ENCODE results near the gene BHLHA15.
A peak's percentile ranks its signal among the peaks of the same experiment; 100 is the strongest.

BHLHA15 gene

GRCh38 chr7:98210513-98211220, 572 bp upstream of the BHLHA15 start:
- peak overlapping the region; percentile 32 for H3K4me3 ChIP-seq (replicated peaks; ENCODE audit: low read depth, low read length)
- DNase-seq (ENCODE audit: low read depth): peak; percentile 5
- TF ChIP-seq, protein P1, sequence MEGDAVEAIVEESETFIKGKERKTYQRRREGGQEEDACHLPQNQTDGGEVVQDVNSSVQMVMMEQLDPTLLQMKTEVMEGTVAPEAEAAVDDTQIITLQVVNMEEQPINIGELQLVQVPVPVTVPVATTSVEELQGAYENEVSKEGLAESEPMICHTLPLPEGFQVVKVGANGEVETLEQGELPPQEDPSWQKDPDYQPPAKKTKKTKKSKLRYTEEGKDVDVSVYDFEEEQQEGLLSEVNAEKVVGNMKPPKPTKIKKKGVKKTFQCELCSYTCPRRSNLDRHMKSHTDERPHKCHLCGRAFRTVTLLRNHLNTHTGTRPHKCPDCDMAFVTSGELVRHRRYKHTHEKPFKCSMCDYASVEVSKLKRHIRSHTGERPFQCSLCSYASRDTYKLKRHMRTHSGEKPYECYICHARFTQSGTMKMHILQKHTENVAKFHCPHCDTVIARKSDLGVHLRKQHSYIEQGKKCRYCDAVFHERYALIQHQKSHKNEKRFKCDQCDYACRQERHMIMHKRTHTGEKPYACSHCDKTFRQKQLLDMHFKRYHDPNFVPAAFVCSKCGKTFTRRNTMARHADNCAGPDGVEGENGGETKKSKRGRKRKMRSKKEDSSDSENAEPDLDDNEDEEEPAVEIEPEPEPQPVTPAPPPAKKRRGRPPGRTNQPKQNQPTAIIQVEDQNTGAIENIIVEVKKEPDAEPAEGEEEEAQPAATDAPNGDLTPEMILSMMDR (IDR thresholded peaks at IDR 0.05; ENCODE audit: low read length, missing control alignments): no peak

DNA sequence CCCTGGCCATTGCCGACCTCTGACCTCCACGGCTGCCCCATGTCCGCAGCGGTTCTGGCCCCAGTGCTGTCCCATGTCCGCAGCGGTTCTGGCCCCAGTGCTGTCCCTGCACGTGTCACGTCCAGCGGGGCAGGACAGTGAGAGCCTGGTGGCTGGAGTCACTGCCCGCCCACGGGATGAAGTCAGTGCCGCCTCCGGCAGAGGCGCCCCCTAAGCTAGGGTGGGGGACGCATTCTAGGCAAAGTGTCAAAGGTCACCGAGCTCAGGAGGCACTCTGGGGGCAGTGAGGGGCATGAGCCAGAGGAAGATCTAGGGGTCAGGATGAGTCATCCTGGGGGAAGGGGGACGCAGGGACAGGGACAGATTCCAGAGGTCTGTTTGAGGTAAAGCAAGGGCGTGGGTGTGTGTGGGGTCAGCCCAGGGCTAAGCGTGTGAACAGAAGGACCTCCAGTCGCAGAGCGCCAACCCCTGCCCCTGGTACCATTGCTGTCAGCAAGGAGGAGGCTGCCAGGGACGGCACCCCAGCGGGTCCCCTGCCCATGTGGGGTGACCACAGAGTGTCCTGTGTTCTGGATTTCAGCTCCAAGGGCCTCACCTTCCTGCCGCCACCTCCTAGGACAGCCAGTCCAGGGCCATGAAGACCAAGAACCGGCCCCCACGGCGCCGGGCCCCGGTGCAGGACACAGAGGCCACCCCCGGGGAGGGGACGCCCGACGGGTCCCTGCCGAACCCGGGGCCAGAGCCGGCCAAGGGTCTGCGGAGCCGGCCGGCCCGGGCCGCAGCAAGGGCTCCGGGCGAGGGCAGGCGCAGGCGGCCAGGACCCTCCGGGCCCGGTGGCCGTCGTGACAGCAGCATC, 665 bp downstream of the BHLHA15 start:
- H3K4me3 ChIP-seq (replicated peaks; ENCODE audit: low read depth, low read length): no peak overlapping the region
- TF ChIP-seq, protein P1 (IDR thresholded peaks at IDR 0.05; ENCODE audit: low read length, missing control alignments): no peak
- DNase-seq (ENCODE audit: low read depth): no peak

DNA sequence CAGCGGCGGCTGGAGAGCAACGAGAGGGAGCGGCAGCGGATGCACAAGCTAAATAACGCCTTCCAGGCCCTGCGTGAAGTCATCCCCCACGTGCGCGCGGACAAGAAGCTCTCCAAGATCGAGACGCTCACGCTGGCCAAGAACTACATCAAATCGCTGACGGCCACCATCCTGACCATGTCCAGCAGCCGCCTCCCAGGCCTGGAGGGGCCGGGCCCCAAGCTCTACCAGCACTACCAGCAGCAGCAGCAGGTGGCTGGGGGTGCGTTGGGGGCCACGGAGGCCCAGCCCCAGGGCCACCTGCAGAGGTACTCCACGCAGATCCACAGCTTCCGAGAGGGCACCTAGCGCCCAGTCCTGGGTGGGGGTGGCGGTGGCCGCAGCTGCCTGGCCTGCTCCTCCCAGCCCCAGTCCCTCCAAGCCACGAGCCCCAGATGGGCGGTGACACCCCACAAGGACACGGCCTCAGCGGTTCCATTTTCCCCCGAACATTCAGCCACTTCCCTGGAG, 1.3 kb downstream of the BHLHA15 start:
- DNase-seq (ENCODE audit: low read depth): no peak
- TF ChIP-seq, protein P1 (IDR thresholded peaks at IDR 0.05; ENCODE audit: low read length, missing control alignments): no peak
- no peak overlapping the region for H3K4me3 ChIP-seq (replicated peaks; ENCODE audit: low read depth, low read length)

DNA sequence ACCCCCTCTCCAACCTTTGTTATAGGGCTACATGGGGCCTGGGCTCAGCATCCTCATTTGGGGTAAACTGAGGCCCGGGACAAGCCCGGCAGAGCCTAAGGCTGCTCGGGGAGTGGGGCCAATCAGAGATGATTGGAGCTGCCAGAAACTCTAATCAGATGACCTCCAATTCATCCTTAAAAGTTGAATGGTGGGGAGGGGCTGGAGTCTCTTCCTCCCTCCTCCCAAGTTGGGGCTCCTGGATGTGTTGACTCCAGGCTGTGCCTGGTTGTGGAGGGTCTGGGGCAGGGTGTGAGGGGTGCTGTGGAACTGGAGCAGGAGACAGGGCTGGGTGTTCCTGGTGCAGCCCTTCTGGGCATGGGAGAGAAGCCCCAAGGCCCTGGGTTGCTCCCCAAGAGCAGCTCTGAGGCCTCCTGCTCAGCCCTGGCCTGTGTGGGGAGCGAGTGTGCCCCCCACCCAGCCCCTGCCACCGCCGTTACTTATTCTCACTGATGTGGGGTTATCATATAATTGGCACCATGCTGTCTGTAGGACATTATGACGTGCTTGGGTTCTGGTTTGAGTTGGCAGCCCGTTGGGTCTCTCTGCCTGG, 2.2 kb downstream of the BHLHA15 start:
- H3K4me3 ChIP-seq (replicated peaks; ENCODE audit: low read depth, low read length): no peak overlapping the region
- no peak for DNase-seq (ENCODE audit: low read depth)
- TF ChIP-seq, protein P1 (IDR thresholded peaks at IDR 0.05; ENCODE audit: low read length, missing control alignments): no peak

DNA sequence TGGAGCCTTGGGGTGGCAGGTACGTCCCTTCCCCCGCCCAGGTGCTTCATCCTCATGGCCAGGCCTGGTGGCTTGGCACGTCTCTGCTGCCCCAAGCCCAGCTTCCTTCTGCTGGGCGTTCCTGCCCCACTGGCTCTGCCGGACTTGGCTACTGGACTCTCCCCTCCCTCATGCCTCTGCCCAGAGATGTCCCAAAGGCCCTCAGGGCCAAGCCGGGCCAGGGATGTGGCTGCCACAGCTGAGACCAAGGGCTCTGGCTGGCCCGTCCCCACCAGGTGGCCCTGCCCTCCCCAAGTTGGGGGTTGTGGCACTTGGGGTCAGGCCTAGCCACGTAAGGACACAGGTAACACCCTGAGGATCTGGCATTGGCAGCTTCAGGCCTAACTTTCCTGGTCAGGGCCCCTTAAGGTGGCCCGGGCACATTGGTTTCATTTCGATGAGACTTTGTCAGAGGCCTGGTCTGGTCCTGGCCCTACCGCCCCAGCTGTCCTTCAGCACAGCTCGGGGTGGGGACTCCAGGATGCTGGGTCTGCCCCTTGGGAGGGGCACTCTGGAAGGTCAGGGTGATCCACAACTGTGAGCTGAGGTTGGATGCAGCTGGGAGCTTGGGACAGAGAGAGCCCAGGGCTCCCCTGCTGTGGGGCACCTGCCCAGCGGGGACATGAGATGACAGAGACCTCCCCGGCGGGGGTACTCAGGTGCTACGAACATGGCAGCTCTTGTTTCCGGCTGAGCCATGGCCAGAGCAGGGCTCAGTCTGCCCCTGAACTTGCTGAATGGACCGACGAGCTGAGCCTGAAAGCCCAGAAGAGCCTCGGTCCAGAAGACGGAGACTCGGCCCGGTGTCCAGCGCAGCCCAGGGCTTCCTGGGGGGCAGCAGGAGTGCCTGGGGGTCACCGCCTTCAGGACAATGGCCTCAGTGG, 2.9 kb downstream of the BHLHA15 start:
- TF ChIP-seq, protein P1 (IDR thresholded peaks at IDR 0.05; ENCODE audit: low read length, missing control alignments): no peak
- no peak for DNase-seq (ENCODE audit: low read depth)
- H3K4me3 ChIP-seq (replicated peaks; ENCODE audit: low read depth, low read length): no peak overlapping the region

DNA sequence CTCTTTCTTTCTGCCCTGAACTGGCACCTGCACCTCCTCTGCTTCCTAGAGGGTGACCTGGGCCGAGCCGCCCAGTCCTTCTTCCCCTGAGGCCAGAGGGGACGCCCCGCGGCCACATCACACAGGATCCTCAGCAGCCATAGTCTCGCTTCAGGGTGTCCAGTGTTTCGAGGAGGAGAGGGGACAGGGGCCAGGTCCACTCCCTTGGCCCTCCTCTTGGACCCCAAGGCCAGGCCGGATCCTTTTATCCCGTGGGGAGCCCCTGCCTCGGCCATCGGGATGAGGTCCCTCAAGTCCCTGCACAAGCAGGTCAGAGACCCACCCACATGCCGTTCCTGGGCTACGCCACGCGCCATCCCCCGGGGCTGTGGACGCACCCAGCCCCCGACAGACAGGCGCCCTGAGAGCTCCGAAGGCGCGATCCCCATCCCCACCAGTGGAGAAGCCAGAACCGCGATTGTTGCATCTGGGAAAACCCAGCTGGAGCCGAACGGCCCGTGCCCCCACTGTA, 3.6 kb downstream of the BHLHA15 start:
- H3K4me3 ChIP-seq (replicated peaks; ENCODE audit: low read depth, low read length): no peak overlapping the region
- TF ChIP-seq, protein P1 (IDR thresholded peaks at IDR 0.05; ENCODE audit: low read length, missing control alignments): no peak
- DNase-seq (ENCODE audit: low read depth): no peak
